ENCODE data around the gene MMAB.

Gene MMAB

DNA sequence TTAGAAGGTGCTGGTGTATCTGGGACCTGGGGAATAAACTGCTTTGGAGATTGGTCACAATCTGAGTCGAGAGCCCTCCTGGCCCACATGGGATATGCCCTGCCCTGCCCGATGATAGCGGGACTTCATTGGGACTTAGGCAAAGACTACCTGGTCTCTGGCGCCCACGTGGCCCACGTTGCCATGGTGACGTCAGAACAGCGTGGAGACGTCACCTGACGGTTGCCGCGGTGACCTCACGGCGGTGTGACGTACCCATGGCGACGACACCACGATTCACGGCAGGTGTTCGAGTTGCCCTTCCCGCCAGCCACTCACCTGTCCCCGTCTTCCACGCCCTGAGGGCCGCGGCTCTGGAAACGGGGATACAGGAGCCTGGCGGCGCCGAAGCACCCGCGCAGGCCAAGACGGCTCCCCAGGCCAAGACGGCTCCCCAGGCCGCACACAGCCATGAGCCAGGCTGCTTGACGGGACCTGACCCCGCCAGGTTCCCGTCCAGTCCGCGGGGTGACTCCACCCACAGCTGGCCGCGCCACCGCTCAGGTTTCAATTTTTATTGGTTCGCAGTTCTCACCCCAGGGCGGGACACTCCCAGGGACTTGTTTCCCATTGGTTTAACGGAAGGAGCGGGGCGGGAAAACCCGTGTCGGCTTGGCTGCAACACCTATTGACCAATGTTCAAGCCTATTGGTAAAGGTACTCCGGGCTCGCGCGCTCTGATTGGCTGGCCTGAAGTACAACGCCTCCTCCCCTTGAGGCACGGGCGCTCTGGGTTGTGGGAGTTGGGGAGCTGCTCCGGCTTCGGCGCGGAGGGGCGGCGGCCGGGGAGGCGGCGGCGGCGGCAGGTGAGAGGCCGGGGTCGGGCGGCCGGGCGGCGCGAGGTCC is at the start of gene MMAB, which contains the start of gene MVK:
Gene MMAB, minus strand, starts transcription at position 476 of the 885 bp plus-strand sequence. Its CDS starts 24 bp downstream, at position 452.
Gene MVK, plus strand, starts transcription at position 766 of the 885 bp plus-strand sequence. CDS start 1,029 bp downstream, outside the sequence.
- DNase-seq (ENCODE audit: low spot score): peak; percentile 97

GRCh38 chr12:109621901-109622364 is 48.6 kb upstream of the MMAB start:
- DNase-seq (ENCODE audit: low spot score): no peak

- DNase-seq (ENCODE audit: low spot score): no peak
Observed at GRCh38 chr12:109621211-109621694, 47.9 kb upstream of the MMAB start.

- no peak for DNase-seq (ENCODE audit: low spot score)
Observed at GRCh38 chr12:109619002-109619604, 45.8 kb upstream of the MMAB start.

DNA sequence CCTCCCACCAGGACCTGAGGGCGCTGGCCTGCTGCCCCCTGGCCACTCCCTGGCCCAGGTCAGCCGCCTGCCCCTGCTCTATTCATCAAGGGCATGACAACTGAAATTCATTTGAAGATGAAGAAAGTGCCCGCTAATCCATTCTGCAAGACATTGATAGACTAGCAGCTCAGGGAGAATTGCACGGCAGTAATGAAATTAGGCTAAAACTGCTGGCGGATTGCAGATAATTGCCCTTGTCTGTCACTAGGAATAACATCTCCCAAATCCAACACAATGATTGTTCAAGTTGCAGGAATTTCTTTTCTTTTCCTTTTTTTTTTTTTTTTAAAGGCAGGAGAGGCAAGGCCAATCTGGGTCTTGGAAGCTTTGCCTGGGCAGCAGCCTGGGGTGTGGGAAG is 44.8 kb upstream of the MMAB start:
- DNase-seq (ENCODE audit: low spot score): no peak

DNA sequence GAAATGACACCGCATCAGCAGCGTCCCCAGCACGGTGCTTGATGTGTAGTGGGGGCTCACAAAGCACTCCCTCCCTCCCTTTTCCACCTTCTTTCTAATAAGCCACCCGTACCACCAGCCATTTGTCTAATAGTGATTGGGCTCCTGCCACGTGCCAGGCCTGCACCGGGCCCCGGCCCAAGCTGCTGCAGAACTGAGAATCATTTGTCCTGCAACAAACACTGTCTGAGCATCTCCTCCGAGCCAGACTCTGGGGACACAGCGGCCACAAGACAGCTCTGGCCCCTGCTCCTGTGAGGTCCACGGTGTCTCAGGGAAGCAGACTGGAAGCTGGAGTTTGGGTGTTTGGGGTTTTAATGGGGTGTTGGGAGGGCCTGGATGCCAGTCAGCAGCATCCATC is 44.2 kb upstream of the MMAB start:
- DNase-seq (ENCODE audit: low spot score): no peak

- DNase-seq (ENCODE audit: low spot score): no peak
Observed at GRCh38 chr12:109615556-109616229, 42.4 kb upstream of the MMAB start.

- no peak for DNase-seq (ENCODE audit: low spot score)
Observed at GRCh38 chr12:109613649-109614455, 40.5 kb upstream of the MMAB start.

DNA sequence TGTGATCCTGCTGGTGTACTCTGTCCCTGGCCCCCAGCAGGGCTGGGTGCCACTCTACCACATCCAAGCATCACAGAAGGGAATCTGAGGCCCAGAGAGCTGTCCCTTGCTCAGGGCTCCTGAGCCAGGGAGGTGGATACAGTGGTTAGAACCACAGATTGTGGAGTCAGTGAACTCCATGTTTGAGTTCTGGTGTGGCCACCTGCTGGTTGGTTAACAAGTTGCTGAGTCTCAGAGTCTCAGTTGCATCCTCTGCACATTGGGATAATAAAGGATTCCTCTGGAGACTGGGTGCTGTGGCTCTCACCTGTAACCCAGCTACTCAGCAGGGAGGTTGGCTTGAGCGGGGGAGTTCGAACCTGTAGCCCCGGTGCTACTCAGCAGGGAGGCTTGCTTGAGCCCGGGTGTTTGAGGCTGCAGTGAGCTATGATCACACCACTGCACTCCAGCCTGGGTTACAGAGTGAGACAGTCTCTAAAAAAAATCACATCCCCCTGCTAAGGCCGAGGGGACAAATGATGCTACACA is 39.7 kb upstream of the MMAB start:
- DNase-seq (ENCODE audit: low spot score): no peak

DNA sequence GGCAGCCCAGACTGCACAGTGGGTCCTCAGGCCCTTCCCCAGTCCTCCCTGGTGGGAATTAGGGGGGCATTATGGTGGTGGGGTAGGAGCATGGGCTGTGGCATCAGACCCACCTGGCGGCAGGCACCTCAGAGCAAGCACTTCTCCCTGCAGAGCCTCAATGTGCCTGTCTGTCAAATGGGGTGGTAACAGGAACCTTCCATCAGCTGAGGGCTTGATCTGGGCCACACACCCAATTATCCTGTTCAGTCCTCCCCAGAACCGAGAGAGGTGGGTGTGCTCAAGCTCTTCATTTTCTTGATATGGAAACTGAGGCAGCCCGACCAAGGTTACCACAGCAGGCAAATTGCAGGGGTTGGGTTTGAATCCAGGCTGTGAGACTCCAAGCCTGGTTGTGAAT is 38.7 kb upstream of the MMAB start:
- no peak for DNase-seq (ENCODE audit: low spot score)

GRCh38 chr12:109611223-109611622 is 37.9 kb upstream of the MMAB start:
- no peak for DNase-seq (ENCODE audit: low spot score)

DNA sequence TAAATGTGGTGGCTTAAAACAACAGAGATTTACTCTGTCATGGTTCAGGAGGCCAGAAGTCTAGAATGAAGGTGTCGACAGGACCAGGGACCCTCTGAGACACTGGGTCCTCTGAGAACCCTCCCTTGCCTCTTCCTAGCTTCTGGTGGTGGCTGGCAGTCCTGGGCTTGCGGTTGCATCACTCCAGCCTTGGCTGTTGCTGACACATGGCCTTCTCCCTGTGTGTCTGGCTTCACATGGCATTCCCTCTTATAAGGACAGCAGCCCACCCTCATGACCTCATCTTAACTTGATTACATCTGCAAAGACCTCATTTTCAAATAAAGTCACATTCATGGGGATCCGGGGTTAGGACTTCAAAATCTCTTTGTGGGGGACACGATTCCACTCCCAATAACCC is 37.2 kb upstream of the MMAB start:
- DNase-seq (ENCODE audit: low spot score): no peak

DNA sequence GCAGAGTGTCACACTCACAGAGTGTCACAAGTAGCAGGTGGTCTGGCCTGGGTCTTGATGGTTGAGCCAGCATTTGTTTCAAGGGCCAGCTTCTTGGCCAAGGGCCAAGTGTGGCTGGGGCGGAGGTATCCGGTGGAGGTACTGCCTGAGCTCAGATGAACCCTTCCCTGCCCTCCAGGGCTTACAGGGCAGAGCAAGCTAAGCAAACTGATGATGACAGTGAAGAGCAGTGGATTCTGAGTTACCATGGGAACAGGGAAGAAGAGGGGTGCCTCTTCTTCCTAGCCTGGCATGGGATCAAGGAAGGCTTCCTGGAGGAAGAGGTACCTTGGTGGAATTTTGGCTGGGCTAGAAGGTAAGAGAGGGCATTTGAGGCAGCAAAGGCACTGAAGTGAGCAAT is 36.0 kb upstream of the MMAB start:
- DNase-seq (ENCODE audit: low spot score): no peak

DNA sequence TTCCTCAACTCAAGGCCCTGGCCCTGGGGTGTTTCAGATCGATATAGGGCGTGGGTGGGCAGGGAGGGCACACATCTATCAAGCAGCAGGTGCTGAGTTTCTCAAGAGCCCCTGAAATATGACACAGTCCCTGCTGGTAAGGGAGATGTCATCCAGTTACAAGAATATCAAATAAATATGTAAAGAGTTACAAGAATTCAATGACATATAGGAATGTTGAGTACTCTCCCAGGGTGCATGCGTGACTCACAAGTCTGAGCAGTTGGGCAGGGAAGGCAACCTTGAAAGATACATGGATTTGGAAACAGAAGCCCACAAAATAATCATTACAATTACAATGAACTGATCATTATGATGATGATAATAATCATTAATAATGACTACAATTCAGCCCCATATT is 35.5 kb upstream of the MMAB start:
- no peak for DNase-seq (ENCODE audit: low spot score)

- no peak for DNase-seq (ENCODE audit: low spot score)
Observed at GRCh38 chr12:109608270-109608669, 35.0 kb upstream of the MMAB start.

DNA sequence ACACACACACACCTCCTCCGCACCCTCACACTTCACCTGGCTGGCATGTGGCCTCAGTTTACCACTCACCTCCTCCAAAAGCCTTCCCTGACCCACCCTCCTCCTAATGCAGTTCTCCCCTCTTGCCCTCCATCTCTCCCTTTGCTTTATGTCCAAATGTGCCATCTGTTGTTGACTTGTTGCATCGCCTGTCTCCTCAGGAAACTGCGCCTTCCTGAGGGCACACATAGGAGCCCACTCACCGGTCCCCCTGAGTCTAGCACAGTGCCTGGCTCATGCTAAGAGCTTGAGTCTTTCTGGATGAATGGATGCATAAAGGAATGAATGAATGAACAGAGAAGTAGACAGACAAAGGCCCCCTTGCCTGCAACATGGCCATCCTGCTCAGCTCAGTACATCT is 34.3 kb upstream of the MMAB start:
- no peak for DNase-seq (ENCODE audit: low spot score)

DNA sequence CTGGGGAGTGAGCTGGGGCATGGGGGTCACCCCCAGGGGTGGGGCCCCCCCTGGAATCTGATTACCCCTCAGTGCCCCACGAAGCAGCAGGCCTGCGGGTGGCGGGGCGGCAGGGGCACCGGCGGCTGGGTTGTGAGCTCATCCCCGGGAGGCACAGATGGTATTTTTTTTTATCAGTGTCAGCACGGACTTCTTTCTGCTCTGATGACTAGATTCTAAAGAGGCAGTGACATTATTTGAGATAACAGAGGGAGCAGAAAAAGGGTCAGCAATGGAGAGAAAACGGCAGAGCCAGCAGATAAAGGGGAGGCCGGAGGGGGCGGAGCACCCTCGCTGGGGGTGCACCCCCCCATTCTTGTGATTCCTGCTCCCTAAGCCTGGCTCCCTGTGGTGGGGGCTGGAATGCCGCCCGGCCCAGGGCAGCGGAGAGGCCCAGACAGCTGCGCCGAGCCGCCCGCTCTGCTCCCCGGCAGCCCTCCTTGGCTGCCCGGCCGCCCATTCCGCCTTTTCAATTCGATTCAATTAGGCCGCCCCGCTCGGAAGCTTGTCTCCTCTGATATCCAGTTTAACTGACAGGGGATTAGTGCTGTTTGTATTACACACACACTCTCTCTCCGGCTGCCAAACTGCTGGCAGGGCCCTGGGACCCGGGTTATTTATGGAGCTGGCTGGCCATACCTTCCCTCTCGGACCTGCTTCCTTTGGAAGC is 33.2 kb upstream of the MMAB start:
- DNase-seq (ENCODE audit: low spot score): no peak

GRCh38 chr12:109605599-109606228 is 32.4 kb upstream of the MMAB start:
- no peak for DNase-seq (ENCODE audit: low spot score)

- DNase-seq (ENCODE audit: low spot score): no peak
Observed at GRCh38 chr12:109605016-109605415, 31.7 kb upstream of the MMAB start.

GRCh38 chr12:109604132-109604585 is 30.9 kb upstream of the MMAB start:
- DNase-seq (ENCODE audit: low spot score): no peak
